Fibroblast of mammary gland (primary cell): Measurements from ENCODE around the gene POLD3.
"Not testable (repeated sequence)": the region's sequence is repeated elsewhere in the genome, so short reads cannot be mapped to it uniquely, and the experiment has no call there.

ENCODE experiments used
- DNase-seq: peaks from one replicate; pipeline ENCODE4 v3.0.0-alpha.2; 2010; ENCODE audit warnings: low read depth
- H3K4me3 ChIP-seq: 2 replicates; pipeline ENCODE4 v1.5.1; 2011; ENCODE audit warnings: low read depth, mild to moderate bottlenecking, low read length, moderate library complexity; ENCODE audit not compliant: control insufficient read depth
- CTCF ChIP-seq: conservative IDR thresholded peaks from 2 replicates; pipeline ENCODE4 v1.5.1; 2011; ENCODE audit warnings: low read depth, low read length, inconsistent platforms; ENCODE audit not compliant: control insufficient read depth, insufficient read depth

The POLD3 gene

GRCh38 chr11:74650498-74650897, 58.1 kb downstream of the POLD3 start:
- peak; percentile 96 for DNase-seq
- no peak overlapping the region for H3K4me3 ChIP-seq
- TF ChIP-seq CTCF: no peak

GRCh38 chr11:74654976-74655375, 62.6 kb downstream of the POLD3 start:
- no peak for TF ChIP-seq CTCF
- H3K4me3 ChIP-seq: no peak overlapping the region
- DNase-seq: no peak

GRCh38 chr11:74659124-74659523, 66.7 kb downstream of the POLD3 start:
- not testable (repeated sequence) for H3K4me3 ChIP-seq, DNase-seq

- no peak for DNase-seq
- H3K4me3 ChIP-seq: no peak overlapping the region
- no peak for TF ChIP-seq CTCF
Observed at GRCh38 chr11:74662487-74663103, 70.2 kb downstream of the POLD3 start.

GRCh38 chr11:74663315-74663714, 70.9 kb downstream of the POLD3 start:
- H3K4me3 ChIP-seq: no peak overlapping the region
- TF ChIP-seq CTCF: no peak
- DNase-seq: no peak

DNA sequence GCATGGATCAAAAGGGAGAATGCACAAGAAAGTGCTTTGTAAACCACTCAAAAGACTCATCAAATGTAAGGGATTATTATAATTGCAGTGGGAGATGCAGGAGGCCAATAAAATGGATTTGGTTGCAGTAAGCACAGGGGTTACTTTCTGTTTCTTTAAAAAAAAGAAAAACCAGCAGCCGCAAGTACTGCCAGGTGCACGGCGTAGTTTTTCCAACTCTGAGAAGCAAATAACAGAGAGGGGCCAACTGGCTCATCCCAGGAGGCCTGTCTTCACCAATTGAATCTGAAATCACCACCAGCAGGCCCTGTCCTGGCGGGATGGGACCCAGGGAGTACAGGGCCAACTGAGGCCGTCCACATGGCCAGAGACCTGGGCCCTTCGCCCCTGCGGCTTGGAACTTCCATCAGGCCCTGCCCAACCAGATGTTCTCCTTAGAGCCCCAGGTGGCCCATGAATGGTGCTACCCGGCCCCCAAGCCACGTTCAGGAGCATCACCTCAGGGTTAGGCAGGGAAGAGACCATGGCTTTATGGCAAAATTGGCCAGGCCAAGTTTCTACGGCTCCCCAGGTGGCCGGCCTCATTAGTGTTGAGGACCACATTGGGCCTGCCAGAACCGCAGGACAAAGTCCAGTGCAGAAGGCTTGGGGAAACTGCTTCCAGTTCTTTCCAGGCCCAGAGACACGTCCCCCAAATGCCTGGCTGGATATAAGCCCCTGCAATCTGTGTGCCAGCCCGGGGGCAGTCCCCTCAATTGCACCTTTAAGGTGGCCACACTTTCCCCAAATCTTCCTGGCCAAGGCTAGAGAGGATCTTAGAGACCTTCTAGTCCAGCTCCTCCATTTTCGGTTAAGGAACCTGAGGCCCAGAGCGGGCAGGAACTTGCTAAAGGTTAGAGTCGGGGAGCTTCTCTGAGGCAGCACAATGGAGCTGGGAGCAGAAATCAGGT, 77.1 kb downstream of the POLD3 start:
- DNase-seq: no peak
- no peak for TF ChIP-seq CTCF
- no peak overlapping the region for H3K4me3 ChIP-seq

GRCh38 chr11:74670171-74670570, 77.8 kb downstream of the POLD3 start:
- no peak overlapping the region for H3K4me3 ChIP-seq
- no peak for DNase-seq
- no peak for TF ChIP-seq CTCF
